GM12878 (cell line): Measurements from ENCODE around the gene SLC25A42.

Experiments used
- BACH1 ChIP-seq: fragments of 450-650 bp; IDR thresholded peaks from 2 replicates; pipeline ENCODE4 v1.6.1; 2017; ENCODE audit warnings: mild to moderate bottlenecking, borderline replicate concordance
- BHLHE40 ChIP-seq, 2 experiments: fragments of 450-650 bp in 1 of 2; IDR thresholded peaks; 2 replicates each; pipeline ENCODE4 v1.6.1; 2011 to 2017; ENCODE audit warnings: low read depth in 2 of 2, borderline replicate concordance in 1 of 2, improper control_type of control experiment in 1 of 2, low read length in 1 of 2, mild to moderate bottlenecking in 1 of 2
- E2F4 ChIP-seq: IDR thresholded peaks from 2 replicates; pipeline ENCODE4 v1.6.1; 2012; ENCODE audit warnings: low read depth, low read length, improper control_type of control experiment
- EP300 ChIP-seq, 2 experiments: fragments of 150-350 bp in 1 of 2; IDR thresholded peaks; 2 replicates each; pipeline ENCODE4 v1.6.1; 2011 to 2012; ENCODE audit warnings: low read depth in 2 of 2, low read length in 2 of 2, borderline replicate concordance in 1 of 2, improper control_type of control experiment in 1 of 2, inconsistent platforms in 1 of 2; ENCODE audit not compliant: control insufficient read depth in 1 of 2
- KAT2A ChIP-seq: conservative IDR thresholded peaks from 2 replicates; pipeline ENCODE4 v1.6.1; 2011; ENCODE audit warnings: low read depth, low read length; ENCODE audit not compliant: control insufficient read depth
- MXI1 ChIP-seq: fragments of 150-350 bp; IDR thresholded peaks from 2 replicates; pipeline ENCODE4 v1.6.1; 2011; ENCODE audit warnings: low read depth, mild to moderate bottlenecking, inconsistent platforms, low read length, improper control_type of control experiment
- POLR2A ChIP-seq: IDR thresholded peaks from 2 replicates; pipeline ENCODE4 v1.6.1; 2011; ENCODE audit warnings: low read depth, mild to moderate bottlenecking, low read length
- RAD51 ChIP-seq: fragments of 450-650 bp; IDR thresholded peaks from 2 replicates; pipeline ENCODE4 v1.6.1; 2016; ENCODE audit warnings: moderate library complexity, mild to moderate bottlenecking, inconsistent platforms
- TCF12 ChIP-seq: IDR thresholded peaks from 2 replicates; pipeline ENCODE4 v1.6.1; 2011; ENCODE audit warnings: low read depth, mild to moderate bottlenecking, low read length
- ZNF24 ChIP-seq: fragments of 450-650 bp; IDR thresholded peaks from 2 replicates; pipeline ENCODE4 v1.6.1; 2017; ENCODE audit warnings: antibody characterized with exemption, mild to moderate bottlenecking
- ZNF274 ChIP-seq: IDR thresholded peaks from one replicate; pipeline ENCODE4 v1.8.0; 2011; ENCODE audit not compliant: insufficient read length, insufficient read depth

GRCh38 chr19:19126102-19126501, 62.3 kb downstream of the SLC25A42 start:
- TF ChIP-seq KAT2A (no peak), BHLHE40 (IDR thresholded peaks at IDR 0.05; ENCODE audit: borderline replicate concordance in 1 of 2, low read depth in 2 of 2, low read length in 1 of 2) (no peak), E2F4 (no peak), TCF12 (no peak), ZNF24 (no peak), EP300 (IDR thresholded peaks at IDR 0.05; ENCODE audit: borderline replicate concordance in 1 of 2, control insufficient read depth in 1 of 2, low read depth in 2 of 2, low read length in 2 of 2) (no peak), BACH1 (no peak), ZNF274 (no peak), POLR2A (no peak), MXI1 (no peak), RAD51 (no peak)
